H1 (cell line): ENCODE measurements around the gene NECTIN1. TPM values are rescaled to one million over a fixed set of nuclear protein-coding genes. Genes with fewer than 3 reads are reported as not detected.

ENCODE experiments used
- CTCF ChIA-PET: fragments of 300-600 bp; sonication (Branson Sonifier 250); formaldehyde crosslinking; loops from one replicate; lab custom pipeline; 2021; ENCODE audit not compliant: partially characterized antibody; lab: Charles Lee
- POLR2A ChIA-PET: fragments of 300-600 bp; sonication (Branson Sonifier 250); formaldehyde crosslinking; loops from one replicate; lab custom pipeline; 2021; ENCODE audit warnings: inconsistent platforms; ENCODE audit not compliant: partially characterized antibody; lab: Charles Lee
- DNase-seq, 2 experiments: peaks; one replicate each; pipeline versions ENCODE4 v3.0.0 to v3.0.0-alpha.2; 2010 to 2022; ENCODE audit warnings: low spot score in 2 of 2, low read depth in 1 of 2, mixed read lengths in 1 of 2
- FAIRE-seq: peaks from 2 replicates; lab custom pipeline; 2011; peaks lifted over from hg19 to GRCh38; lab: Jason Lieb, UNC
- H2AFZ ChIP-seq: 2 replicates; pipeline ENCODE4 v1.8.1; 2012; ENCODE audit warnings: low read length, inconsistent platforms
- H2AK5ac ChIP-seq: 2 replicates; pipeline ENCODE4 v1.6.1; 2013; ENCODE audit warnings: low read depth, low read length
- H2BK120ac ChIP-seq: replicated peaks from 2 replicates; pipeline ENCODE3; 2013; ENCODE audit warnings: low read depth, low read length, inconsistent platforms
- H2BK12ac ChIP-seq: 2 replicates; pipeline ENCODE4 v1.6.1; 2013; ENCODE audit warnings: low read depth, low read length
- H2BK15ac ChIP-seq: 2 replicates; pipeline ENCODE4 v1.6.1; 2013; ENCODE audit warnings: low read length
- H2BK20ac ChIP-seq: 2 replicates; pipeline ENCODE4 v1.6.1; 2013; ENCODE audit warnings: low read length
- H2BK5ac ChIP-seq: 2 replicates; pipeline ENCODE4 v1.6.1; 2013; ENCODE audit warnings: low read depth, low read length
- H3K14ac ChIP-seq: 2 replicates; pipeline ENCODE4 v1.6.1; 2013; ENCODE audit warnings: inconsistent platforms; ENCODE audit not compliant: insufficient read length
- H3K18ac ChIP-seq: 2 replicates; pipeline ENCODE4 v1.6.1; 2013; ENCODE audit warnings: low read length; ENCODE audit errors: extremely low read depth
- H3K23ac ChIP-seq: 2 replicates; pipeline ENCODE4 v1.6.1; 2013; ENCODE audit warnings: inconsistent platforms; ENCODE audit not compliant: insufficient read length
- H3K23me2 ChIP-seq: 2 replicates; pipeline ENCODE4 v1.6.1; 2013; ENCODE audit warnings: low read depth, low read length
- H3K27ac ChIP-seq: 2 replicates; pipeline ENCODE4 v1.6.1; 2011; ENCODE audit warnings: low read depth, low read length, inconsistent platforms
- H3K27me3 ChIP-seq, 4 experiments: replicated peaks in 1 of 4; 1 replicate in 1 of 4; 2 replicates in 3 of 4; pipeline versions ENCODE4 v1.6.1 to v1.8.1; 2011 to 2013; ENCODE audit warnings: low read length in 3 of 4, mild to moderate bottlenecking in 3 of 4, inconsistent platforms in 2 of 4, mixed read lengths in 2 of 4, moderate library complexity in 1 of 4; ENCODE audit not compliant: control insufficient read depth in 3 of 4, insufficient read depth in 3 of 4; ENCODE audit errors: extremely low read depth in 1 of 4
- H3K36me3 ChIP-seq, 4 experiments: 2 replicates each; pipeline versions ENCODE4 v1.6.1 to v1.8.1; 2011 to 2013; ENCODE audit warnings: mild to moderate bottlenecking in 4 of 4, low read length in 3 of 4, moderate library complexity in 2 of 4, control low read depth in 1 of 4, inconsistent platforms in 1 of 4; ENCODE audit not compliant: insufficient read depth in 4 of 4, control insufficient read depth in 2 of 4
- H3K4ac ChIP-seq: replicated peaks from 2 replicates; pipeline ENCODE3; 2013; ENCODE audit warnings: low read length, low read depth, mixed read lengths, inconsistent platforms; ENCODE audit not compliant: insufficient read length
- H3K4me1 ChIP-seq, 4 experiments: replicated peaks in 1 of 4; 1 replicate in 1 of 4; 2 replicates in 3 of 4; pipeline versions ENCODE4 v1.6.1 to v1.8.1; 2011 to 2013; ENCODE audit warnings: low read length in 3 of 4, inconsistent platforms in 2 of 4, mixed read lengths in 1 of 4; ENCODE audit not compliant: insufficient read depth in 4 of 4, control insufficient read depth in 3 of 4
- H3K4me2 ChIP-seq, 2 experiments: 2 replicates each; pipeline versions ENCODE4 v1.6.1 to v1.8.1; 2011 to 2013; ENCODE audit warnings: low read depth in 2 of 2, low read length in 2 of 2, control low read depth in 1 of 2, inconsistent platforms in 1 of 2, mild to moderate bottlenecking in 1 of 2; ENCODE audit not compliant: insufficient read depth in 1 of 2
- H3K4me3 ChIP-seq, 4 experiments: fragments of 200-600, 300-600 bp in 1 of 4; sonication (generic), shearing (Covaris generic), sonication (Bioruptor Twin) in 1 of 4; 2 replicates each; pipeline versions ENCODE4 v1.5.1 to v1.8.1; 2011 to 2016; ENCODE audit warnings: low read length in 4 of 4, low read depth in 3 of 4, control low read depth in 2 of 4, inconsistent platforms in 2 of 4, mild to moderate bottlenecking in 2 of 4, mixed read lengths in 1 of 4, moderate library complexity in 1 of 4; ENCODE audit not compliant: insufficient read depth in 2 of 4; ENCODE audit errors: extremely low read depth in 1 of 4
- H3K56ac ChIP-seq: replicated peaks from 2 replicates; pipeline ENCODE3; 2013; ENCODE audit warnings: low read depth, mild to moderate bottlenecking, mixed read lengths, low read length, inconsistent platforms; ENCODE audit not compliant: insufficient read length
- H3K79me1 ChIP-seq: 2 replicates; pipeline ENCODE4 v1.6.1; 2013; ENCODE audit warnings: low read depth, low read length, control low read depth
- H3K79me2 ChIP-seq, 2 experiments: 2 replicates each; pipeline versions ENCODE4 v1.6.1 to v1.8.1; 2012 to 2013; ENCODE audit warnings: low read length in 2 of 2, mild to moderate bottlenecking in 2 of 2, inconsistent platforms in 1 of 2; ENCODE audit not compliant: insufficient read depth in 2 of 2, control insufficient read depth in 1 of 2
- H3K9ac ChIP-seq, 4 experiments: replicated peaks in 1 of 4; 1 replicate in 1 of 4; 2 replicates in 3 of 4; pipeline versions ENCODE4 v1.6.1 to v1.8.1; 2011 to 2013; ENCODE audit warnings: low read depth in 3 of 4, low read length in 3 of 4, control low read depth in 2 of 4, mild to moderate bottlenecking in 2 of 4, moderate library complexity in 2 of 4, inconsistent platforms in 1 of 4; ENCODE audit errors: extremely low read depth in 1 of 4
- H3K9me3 ChIP-seq, 2 experiments: 2 replicates each; pipeline versions ENCODE4 v1.6.1 to v1.8.1; 2012 to 2013; ENCODE audit warnings: mild to moderate bottlenecking in 2 of 2, moderate library complexity in 2 of 2, control low read depth in 1 of 2, inconsistent platforms in 1 of 2, low read depth in 1 of 2, low read length in 1 of 2, mixed read lengths in 1 of 2; ENCODE audit not compliant: insufficient read depth in 2 of 2
- H4K20me1 ChIP-seq, 2 experiments: replicated peaks in 1 of 2; 2 replicates each; pipeline versions ENCODE3 to v1.8.1; 2011 to 2013; ENCODE audit warnings: inconsistent platforms in 2 of 2, low read length in 2 of 2, mild to moderate bottlenecking in 1 of 2; ENCODE audit not compliant: insufficient read depth in 2 of 2, control insufficient read depth in 1 of 2
- H4K5ac ChIP-seq: 2 replicates; pipeline ENCODE4 v1.6.1; 2013; ENCODE audit warnings: low read length, low read depth, mixed read lengths, inconsistent platforms; ENCODE audit not compliant: insufficient read length
- H4K8ac ChIP-seq: 2 replicates; pipeline ENCODE4 v1.8.0; 2013; ENCODE audit warnings: mild to moderate bottlenecking, moderate library complexity, low read length, inconsistent platforms; ENCODE audit not compliant: insufficient read depth; ENCODE audit errors: extremely low read depth
- H4K91ac ChIP-seq: replicated peaks from 2 replicates; pipeline ENCODE3; 2013; ENCODE audit warnings: low read length, mixed read lengths, inconsistent platforms; ENCODE audit not compliant: insufficient read length
- ASH2L ChIP-seq: fragments of 200-600, 300-600 bp; sonication (generic); IDR thresholded peaks from one replicate; pipeline ENCODE4 v1.7.1; 2017; ENCODE audit warnings: low read length
- BACH1 ChIP-seq: IDR thresholded peaks from 2 replicates; pipeline ENCODE4 v1.6.1; 2012; ENCODE audit warnings: low read length, improper control_type of control experiment
- BRCA1 ChIP-seq: IDR thresholded peaks from 2 replicates; pipeline ENCODE4 v1.6.1; 2012; ENCODE audit warnings: low read depth, low read length, improper control_type of control experiment
- FOSL1 ChIP-seq: IDR thresholded peaks from 2 replicates; pipeline ENCODE4 v1.6.1; 2011; ENCODE audit warnings: mild to moderate bottlenecking, low read depth, low read length, moderate library complexity; ENCODE audit not compliant: insufficient read depth
- JUN ChIP-seq: IDR thresholded peaks from 2 replicates; pipeline ENCODE4 v1.6.1; 2011; ENCODE audit warnings: low read depth, mild to moderate bottlenecking, improper control_type of control experiment, low read length
- KDM1A ChIP-seq: fragments of 200-600, 300-600 bp; sonication (generic); IDR thresholded peaks from 2 replicates; pipeline ENCODE4 v1.7.1; 2016; ENCODE audit warnings: mild to moderate bottlenecking, low read length, borderline replicate concordance
- KDM4A ChIP-seq: IDR thresholded peaks from one replicate; pipeline ENCODE4 v1.7.1; 2012; ENCODE audit warnings: low read depth, mild to moderate bottlenecking, moderate library complexity, low read length, inconsistent platforms; ENCODE audit not compliant: severe bottlenecking
- MAX ChIP-seq: IDR thresholded peaks from 2 replicates; pipeline ENCODE4 v1.6.1; 2012; ENCODE audit warnings: inconsistent platforms
- RBBP5 ChIP-seq: IDR thresholded peaks from 2 replicates; pipeline ENCODE4 v1.7.1; 2012; ENCODE audit warnings: low read depth, mild to moderate bottlenecking, inconsistent platforms, low read length, moderate library complexity, borderline replicate concordance
- SRF ChIP-seq: IDR thresholded peaks from 2 replicates; pipeline ENCODE4 v1.6.1; 2011; ENCODE audit warnings: mild to moderate bottlenecking, low read depth, low read length, moderate library complexity
- SUZ12 ChIP-seq: fragments of 200-600 bp; sonication (generic); IDR thresholded peaks from 2 replicates; pipeline ENCODE4 v1.6.1; 2012; ENCODE audit warnings: mild to moderate bottlenecking, inconsistent platforms, low read length, moderate library complexity, mixed read lengths
- TAF1 ChIP-seq: IDR thresholded peaks from 2 replicates; pipeline ENCODE4 v1.6.1; 2011; ENCODE audit warnings: mild to moderate bottlenecking, low read depth, low read length
- ZNF274 ChIP-seq: IDR thresholded peaks from 2 replicates; pipeline ENCODE4 v1.7.0; 2012; ENCODE audit warnings: low read length, borderline replicate concordance; ENCODE audit errors: extremely low read depth
- WGBS, 2 experiments: shearing (Covaris generic) in 1 of 2; methylation state at CpG; one replicate each; pipeline versions ENCODE4 v1.1.6 to v1.1.7; 2013 to 2015; ENCODE audit warnings: low lambda C conversion rate in 2 of 2, mixed read lengths in 2 of 2, inconsistent platforms in 1 of 2, low coverage in 1 of 2, missing lambda C conversion rate in 1 of 2; ENCODE audit not compliant: insufficient replicate concordance in 2 of 2, insufficient coverage in 1 of 2, insufficient read length in 1 of 2; ENCODE audit errors: extremely low coverage in 1 of 2, missing lambda C conversion rate in 1 of 2; 5-methylcytosine and 5-hydroxymethylcytosine counted together
- polyA plus RNA-seq, 7 experiments: library from polyadenylated mRNA; depleted of rRNA in 3 of 7; stranded (reverse) in 5 of 7; unstranded in 2 of 7; fragments of >200 nt in 5 of 7; fragments of 200-250 nt in 2 of 7; gene quantifications; 1 replicate in 5 of 7; 2 replicates in 1 of 7; 4 replicates in 1 of 7; pipeline versions ENCODE4 v1.2.1 to v1.2.3, GENCODE V29; 2011 to 2013; ENCODE audit warnings: missing spikeins in 2 of 7, mixed read lengths in 2 of 7
- total RNA-seq: library from RNA; stranded (reverse); fragmentation: NEBNext Ultra II Directional; extraction: Animal tissue kit (Norgen Biotek cat#: 25700); gene quantifications from 2 replicates; pipeline ENCODE4 v1.2.1, GENCODE V29; 2021

NECTIN1 gene
- total and polyA plus RNA-seq, 2 of the 8 experiments (the other 6 are each of a cell fraction or from before 2014, with no cell fraction given), result 43.2 to 97.7 TPM

DNA sequence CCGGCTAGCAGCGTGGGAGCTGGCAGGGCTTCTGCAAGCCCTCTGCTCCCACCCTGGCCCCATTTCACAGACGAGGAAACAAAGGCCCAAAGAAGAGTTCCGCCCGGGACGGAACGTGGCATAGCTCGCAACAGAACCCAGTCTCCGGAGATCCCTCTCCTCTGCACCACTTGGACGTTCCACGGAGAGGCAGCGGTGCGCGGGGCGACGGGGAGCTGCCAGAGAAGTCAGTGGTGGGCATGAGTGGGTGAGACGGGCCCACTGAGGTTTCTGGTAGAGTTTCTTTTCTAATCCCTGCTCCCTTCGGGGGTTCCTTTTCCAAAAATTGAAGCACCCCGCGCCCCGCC, 554 bp upstream of the NECTIN1 start:
- peaks cover 0 to 13% of the 10 kb centered on the region in 2 experiments for H4K20me1 ChIP-seq
- H2BK120ac ChIP-seq, result no peak overlapping the region
- peak overlapping the region in 1 of 4 experiments; percentile 25; a peak in 1 of 7 replicates for H3K9ac ChIP-seq
- peaks cover 7 to 25% (median 19%) of the 10 kb centered on the region in 4 experiments for H3K4me1 ChIP-seq
- 0 out of 2 replicates have a peak, but pooled peaks have one; percentile 16 for TF ChIP-seq KDM1A
- no peak for TF ChIP-seq JUN
- no peak for TF ChIP-seq SUZ12
- TF ChIP-seq KDM4A, result no peak
- TF ChIP-seq RBBP5, result 0 out of 2 replicates have a peak, but pooled peaks have one; percentile 14
- no peak for TF ChIP-seq ZNF274
- no peak for TF ChIP-seq MAX
- TF ChIP-seq BRCA1, result no peak
- TF ChIP-seq TAF1, result no peak
- TF ChIP-seq SRF, result no peak
- TF ChIP-seq ASH2L, result no peak
- no peak for TF ChIP-seq FOSL1
- TF ChIP-seq BACH1, result peak; percentile 42; the same call in 1 of the 2 replicates
- TF ChIP-seq, all 59 proteins: peak for 3
- H3K23ac ChIP-seq, result no peak overlapping the region
- no peak overlapping the region for H3K27ac ChIP-seq
- ChIA-PET CTCF (interaction anchor here (0.6 to 2.0 kb wide), 56 partner anchors 8 to 1824 kb away, joined by 3 to 17 read pairs (median 4); no protein-coding TSS in a partner anchor), POLR2A (interaction anchor here (1.0 to 1.5 kb wide), 2 partner anchors 9 to 21 kb away, joined by 4 to 8 read pairs; no protein-coding TSS in a partner anchor)
- peak overlapping the region; percentile 72; the same call in 1 of the 2 replicates for H3K18ac ChIP-seq
- H3K36me3 ChIP-seq, result no peaks in the 10 kb centered on the region; a peak in 1 of 8 replicates
- H3K4me2 ChIP-seq, result peak overlapping the region; percentile 90 to 95
- H2BK15ac ChIP-seq, result no peak overlapping the region
- H2AK5ac ChIP-seq, result no peak overlapping the region
- no peaks in the 10 kb centered on the region; a peak in 2 of 7 replicates for H3K27me3 ChIP-seq
- peak overlapping the region; percentile 82 to 97 (median 92) for H3K4me3 ChIP-seq
- H2BK12ac ChIP-seq, result no peak overlapping the region; the same call in 1 of the 2 replicates
- H3K4ac ChIP-seq, result peak overlapping the region; percentile 61
- peak overlapping the region; percentile 39 for H3K56ac ChIP-seq
- peaks cover 17 to 39% of the 10 kb centered on the region in 2 experiments for H3K79me2 ChIP-seq
- no peak overlapping the region for H4K5ac ChIP-seq
- H3K9me3 ChIP-seq, result no peaks in the 10 kb centered on the region
- no peak overlapping the region for H3K14ac ChIP-seq
- H4K91ac ChIP-seq, result no peak overlapping the region
- no peak overlapping the region for H2BK20ac ChIP-seq
- H4K8ac ChIP-seq, result no peak overlapping the region
- peak overlapping the region; percentile 67; the same call in 1 of the 2 replicates for H2AFZ ChIP-seq
- H3K23me2 ChIP-seq, result peaks cover 15% of the 10 kb centered on the region
- no peak for FAIRE-seq
- WGBS, 2 experiments, result 1% methylated on average over 18 of the region's 21 CpGs; no CpG with 5 or more reads in 1 of the 2 experiments
- DNase-seq, result no peak
- H2BK5ac ChIP-seq, result peak overlapping the region; percentile 52; the same call in 1 of the 2 replicates
- H3K79me1 ChIP-seq, result peaks cover 7% of the 10 kb centered on the region
